NCI-H2081 treated with DMSO at 0.1 percent for 48 hours (cell line): ENCODE results near the gene SHISA3.
"Not testable (repeated sequence)": the region's sequence is repeated elsewhere in the genome, so short reads cannot be mapped to it uniquely, and the experiment has no call there.

Experiments used
- DNase-seq: peaks from one replicate; lab custom pipeline; 2025; lab: John Stamatoyannopoulos, UW

Gene SHISA3

DNA sequence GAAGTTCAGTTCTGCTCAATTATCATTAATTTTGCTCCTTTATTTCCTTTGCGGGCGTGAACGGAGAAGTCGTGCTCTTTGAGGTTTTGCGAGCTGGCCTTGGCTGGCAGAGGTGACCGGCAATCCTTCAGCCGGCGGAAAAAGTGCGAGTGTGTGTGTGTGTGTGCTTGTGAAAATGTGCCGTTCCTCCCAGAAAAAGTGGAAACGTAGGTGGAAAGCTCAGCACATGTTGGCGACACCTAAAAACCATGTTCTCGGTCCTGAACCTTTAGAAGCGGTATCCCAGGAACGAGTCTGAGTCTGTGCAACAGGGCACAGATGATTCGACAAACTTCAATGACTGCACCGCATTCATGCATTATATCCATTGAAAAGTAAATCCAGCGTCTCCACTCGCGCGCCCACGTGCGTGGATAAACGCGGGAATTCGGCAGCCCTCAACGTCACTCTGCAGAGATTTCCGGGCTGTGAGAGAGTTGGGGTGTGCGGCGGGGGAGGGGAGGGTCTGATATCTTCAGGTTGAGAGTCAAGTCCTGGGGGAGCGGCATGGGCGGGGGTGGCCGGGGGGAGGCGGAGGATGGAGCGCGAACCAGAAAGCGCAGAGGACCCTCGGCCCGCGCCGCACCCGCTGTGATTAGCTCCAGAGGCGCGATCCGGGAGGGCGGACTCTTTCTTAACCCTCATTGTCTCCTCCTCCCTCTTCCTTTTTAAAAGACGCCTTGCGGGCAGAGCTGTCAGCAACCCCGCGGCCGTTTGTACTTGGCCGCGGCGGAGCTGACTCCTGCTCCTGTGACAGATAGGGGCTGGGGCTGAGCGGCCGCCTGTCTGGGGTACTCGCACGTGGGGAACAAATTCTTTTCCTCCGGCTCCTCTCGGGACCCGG, at the start of gene SHISA3:
Gene SHISA3, plus strand, starts transcription at position 737 of the 883 bp plus-strand sequence. CDS start 569 bp downstream, outside the sequence.
- DNase-seq, result no peak

DNA sequence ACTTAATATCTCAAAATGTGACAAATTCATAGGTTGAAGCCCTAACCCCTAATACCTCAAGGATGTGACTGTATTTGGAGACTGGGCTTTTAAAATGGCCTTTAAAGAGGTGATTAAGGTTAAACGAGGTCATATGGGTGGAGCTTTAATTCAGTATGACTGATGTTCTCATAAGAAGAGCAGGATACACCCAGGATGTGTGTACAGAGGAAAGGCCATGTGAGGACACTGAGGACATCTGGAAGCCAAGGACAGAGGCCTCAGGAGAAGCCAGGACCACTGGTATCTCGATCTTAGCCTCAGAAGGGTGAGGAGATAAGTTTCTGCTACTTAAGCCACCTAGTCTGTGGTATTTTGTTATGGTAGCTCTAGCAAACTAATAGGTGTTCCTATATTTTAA, 49.0 kb upstream of the SHISA3 start:
- no peak for DNase-seq

DNA sequence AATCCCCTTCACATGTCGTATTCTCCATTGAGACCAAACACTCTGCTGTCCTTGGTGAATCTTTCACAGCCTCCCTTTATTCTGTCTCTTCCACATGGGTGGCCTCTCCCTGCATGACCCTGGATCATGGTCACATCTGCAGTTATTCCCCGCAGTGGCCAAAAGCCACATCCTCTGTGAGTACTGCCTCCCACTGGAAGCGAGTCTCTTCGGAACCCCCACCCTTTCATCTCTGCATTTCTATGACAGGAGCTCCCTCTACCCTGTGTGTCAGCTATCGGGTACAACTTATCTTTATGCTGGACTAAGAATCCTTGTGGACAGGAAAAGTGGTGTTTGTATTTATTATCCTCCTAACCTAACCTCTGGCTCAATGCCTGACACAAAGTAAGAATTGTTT, 48.6 kb upstream of the SHISA3 start:
- no peak for DNase-seq

DNA sequence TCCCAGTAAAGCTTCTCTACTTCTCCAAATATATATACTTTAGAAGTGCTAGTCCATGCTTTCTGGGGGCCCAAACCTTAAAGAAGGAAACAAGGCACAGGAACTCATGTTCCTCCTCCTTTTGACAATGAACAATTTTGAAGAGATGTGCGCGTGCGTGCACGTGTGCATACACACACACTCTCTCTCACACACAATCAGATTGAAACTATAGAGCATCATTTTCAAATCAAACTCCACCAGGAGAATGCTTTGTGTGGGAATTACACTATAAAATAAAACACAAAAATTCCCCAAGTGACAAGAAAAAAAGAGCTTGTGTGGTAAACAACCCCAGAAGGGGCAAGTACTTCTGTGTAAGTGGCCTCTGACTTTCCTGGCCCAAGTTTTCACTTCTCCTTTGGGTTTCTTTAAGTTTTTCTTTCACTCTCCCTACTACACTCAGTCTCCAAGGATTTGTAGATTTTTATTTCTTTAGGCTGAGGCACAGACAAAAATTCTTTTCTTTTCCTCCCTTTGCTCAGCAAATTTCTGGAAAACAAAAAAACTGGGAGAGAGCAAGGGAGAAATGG, 46.6 kb upstream of the SHISA3 start:
- no peak for DNase-seq

DNA sequence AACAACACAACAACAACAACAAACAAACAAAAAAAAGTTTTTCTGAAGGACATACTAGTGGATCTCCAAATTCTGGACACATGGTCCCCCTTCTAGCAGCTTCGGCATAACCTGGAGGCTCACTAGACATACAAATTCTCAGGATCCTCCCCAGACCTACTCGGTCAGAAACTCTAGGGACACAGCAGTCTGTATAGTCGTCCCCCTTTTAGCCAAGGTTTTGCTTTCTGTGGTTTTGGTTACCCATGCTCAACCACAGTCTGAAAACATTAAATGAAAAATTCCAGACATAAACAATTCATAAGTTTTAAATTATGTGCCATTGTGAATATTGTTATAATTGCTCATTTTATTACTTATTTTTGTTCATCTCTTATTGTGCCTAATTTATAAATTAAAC, 45.2 kb upstream of the SHISA3 start:
- no peak for DNase-seq

DNA sequence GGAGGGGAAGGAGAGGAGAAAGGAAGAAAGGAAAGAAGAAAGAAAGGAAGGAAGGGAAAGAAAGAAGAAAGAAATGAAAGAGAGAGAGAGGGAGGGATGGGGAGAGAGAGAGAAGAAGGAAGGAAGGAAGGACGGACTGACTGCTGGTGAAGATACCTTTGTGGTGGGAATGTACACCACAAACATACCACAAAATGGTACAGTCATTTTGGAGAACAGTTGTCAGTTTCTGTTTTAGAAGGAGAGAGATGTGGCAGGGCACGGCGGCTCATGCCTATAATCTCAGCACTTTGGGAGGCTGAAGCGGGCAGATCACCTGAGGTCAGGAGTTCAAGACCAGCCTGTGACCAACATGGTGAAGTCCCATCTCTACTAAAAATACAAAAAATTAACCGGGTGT, 40.0 kb upstream of the SHISA3 start:
- DNase-seq, result no peak

DNA sequence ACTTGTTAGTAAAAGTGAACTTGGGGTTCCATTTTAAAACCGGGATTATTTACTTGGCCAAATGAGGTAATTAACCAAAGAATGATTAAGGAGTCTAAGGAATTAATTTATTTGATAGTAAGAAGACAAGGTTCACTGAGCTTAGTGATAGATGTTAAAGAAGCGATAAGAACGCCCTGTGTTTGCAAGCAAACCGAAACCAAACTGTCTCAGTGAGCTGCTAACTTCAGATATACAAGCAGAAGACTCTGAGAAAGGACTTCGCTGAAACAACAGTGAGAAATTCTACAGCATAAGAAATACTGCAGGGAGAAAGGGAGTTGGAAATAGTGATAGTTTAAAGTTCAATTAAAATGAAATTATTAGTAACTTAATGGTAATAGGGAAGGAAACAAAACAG, 37.6 kb upstream of the SHISA3 start:
- DNase-seq, result no peak

DNA sequence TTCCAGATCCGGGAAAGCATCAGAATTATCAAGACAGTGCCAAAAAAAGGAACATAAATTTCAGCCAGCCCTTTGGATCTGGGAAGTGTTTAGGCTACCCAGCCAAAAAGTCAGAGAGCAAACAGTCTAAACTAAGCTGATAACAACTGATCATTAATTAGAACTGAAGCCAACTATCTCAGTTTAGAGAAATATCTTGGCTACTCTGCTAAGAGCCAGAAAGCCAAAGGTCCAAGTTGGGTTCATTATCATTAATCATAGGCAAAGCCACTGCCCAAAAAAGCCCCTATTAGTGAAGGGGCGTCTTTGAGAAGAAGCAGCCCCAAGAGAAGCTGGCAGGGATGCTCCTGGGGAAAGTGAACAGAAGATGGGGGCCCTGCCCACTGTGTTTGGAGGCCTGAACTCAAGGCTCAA, 37.0 kb upstream of the SHISA3 start:
- no peak for DNase-seq

DNA sequence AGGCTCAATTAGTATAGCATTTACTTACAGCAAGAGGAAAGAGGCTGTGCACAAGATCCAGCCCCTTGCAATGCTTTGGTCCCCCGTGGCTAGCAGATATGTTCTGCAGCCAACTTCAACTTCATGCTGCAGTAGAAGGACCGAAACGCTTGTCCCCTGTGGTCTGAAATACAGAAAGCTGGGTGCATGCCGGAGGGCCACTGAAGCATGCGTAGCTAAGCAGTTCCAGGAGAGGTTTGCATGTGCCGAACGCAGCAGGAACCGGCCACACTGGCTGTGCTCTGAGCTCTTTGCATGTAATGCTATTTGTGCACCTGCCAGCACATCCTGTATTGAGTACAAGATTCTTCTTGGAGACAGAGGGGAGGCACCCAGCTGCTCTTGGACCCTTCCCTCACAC, 35.8 kb upstream of the SHISA3 start:
- DNase-seq, result no peak

DNA sequence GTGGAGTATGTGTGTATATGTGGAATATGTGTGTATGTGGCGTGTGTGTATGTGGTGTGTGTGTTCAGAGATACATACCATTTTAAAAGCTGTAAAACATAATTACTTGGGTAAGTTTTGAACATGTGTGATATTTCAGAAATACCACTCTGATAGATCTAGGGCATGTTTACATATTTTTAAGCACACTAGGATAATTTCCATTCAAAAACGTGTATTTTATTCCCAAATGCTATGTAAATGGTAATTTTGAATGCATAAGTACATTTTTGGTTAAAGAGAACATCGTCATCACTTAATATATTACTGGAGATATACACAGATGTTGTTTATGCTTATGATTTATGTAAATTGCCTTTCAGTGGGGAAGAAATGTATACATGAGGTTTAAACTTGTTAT, 34.7 kb upstream of the SHISA3 start:
- DNase-seq, result no peak

DNA sequence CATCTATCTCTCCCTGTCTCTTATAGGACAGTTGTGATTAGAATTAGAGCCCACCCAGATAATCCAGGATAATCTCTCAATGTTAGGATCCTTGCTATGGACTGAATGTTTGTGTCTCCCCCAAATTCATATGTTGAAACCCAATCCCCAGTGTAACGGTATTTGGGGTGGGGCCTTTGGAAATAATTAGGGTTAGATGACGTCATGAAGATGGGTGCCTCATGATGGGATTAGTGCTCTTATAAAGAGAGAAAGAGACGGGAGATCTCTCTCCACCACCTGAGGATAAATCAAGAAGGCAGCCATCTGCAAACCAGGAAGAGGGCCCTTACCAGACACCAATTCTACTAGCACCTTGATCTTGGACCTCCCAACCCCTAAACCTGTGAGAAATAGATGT, 33.7 kb upstream of the SHISA3 start:
- DNase-seq, result no peak

DNA sequence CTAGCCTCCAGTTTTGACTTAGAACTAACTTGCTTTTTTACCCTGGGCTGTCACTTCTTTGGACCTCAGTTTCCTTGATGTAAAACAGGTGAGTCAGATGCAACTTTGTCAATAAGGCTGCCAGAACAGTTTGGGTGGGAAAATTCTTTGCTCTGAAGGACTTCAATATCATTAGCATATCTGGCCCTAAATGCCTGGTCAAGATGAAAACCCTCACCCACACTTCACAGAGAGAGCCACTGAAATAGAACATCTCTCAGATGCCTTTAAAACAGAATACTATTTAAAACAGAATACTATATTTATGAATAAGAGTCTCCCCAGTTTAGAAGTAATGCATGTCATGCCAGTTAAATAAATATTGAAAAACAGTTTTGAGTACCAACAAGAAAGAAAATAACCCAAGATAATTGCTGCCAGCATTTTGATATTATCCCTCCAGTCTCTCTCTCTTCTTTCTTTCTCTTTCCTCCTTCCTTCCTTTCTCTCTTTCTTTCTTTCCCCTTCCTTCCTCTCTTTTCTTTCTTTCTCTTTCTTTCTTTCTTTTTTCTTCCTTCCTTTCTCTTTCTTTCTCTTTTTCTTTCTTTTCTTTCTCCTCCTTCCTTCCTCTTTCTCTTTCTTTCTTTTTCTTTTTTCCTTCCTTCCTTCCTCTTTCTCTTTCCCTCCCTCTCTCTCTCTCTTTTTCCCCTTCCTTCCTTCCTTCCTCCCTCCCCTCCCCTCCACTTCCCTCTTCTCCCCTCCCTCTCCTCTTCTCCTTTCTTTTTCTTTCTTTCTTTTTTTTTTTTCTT, 32.8 kb upstream of the SHISA3 start:
- DNase-seq, result no peak

DNA sequence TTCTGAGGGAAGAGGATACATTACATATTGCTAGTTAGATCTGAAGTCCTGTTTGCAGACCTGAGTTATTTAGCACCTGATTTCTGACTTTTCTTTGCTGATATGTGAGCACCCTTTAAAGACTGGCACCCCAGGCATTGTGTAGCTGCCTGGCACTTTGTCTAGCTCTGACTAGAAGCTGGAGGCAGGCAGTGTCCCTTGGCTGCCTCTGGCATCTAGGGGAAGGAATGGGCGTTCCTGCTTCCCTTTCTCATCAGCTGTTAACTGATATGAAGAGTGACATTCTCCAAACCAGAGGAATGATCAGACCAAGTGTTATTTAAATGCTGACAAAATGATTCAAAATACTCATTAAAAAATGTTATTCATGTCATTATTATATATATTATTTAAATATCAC, 30.3 kb upstream of the SHISA3 start:
- no peak for DNase-seq

DNA sequence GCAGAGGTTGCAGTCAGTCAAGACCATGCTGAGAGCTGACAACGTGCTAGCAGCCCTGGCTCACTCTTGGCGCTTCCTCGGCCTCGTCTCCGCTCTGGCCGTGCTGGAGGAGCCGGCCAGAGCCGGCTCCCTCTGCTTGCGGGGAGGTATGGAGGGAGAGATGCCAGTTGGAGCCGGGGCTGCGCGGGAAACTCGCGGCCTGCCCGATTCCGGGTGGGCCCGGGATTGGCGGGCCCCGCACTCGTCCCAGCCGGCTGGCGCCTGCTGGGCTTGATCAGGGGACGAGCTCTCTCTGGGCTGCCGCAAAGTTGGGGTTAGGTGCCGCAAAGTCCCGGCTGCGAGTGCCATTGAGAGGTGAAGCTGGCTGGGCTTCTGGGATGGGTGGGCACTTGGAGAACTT, 27.8 kb upstream of the SHISA3 start:
- no peak for DNase-seq

DNA sequence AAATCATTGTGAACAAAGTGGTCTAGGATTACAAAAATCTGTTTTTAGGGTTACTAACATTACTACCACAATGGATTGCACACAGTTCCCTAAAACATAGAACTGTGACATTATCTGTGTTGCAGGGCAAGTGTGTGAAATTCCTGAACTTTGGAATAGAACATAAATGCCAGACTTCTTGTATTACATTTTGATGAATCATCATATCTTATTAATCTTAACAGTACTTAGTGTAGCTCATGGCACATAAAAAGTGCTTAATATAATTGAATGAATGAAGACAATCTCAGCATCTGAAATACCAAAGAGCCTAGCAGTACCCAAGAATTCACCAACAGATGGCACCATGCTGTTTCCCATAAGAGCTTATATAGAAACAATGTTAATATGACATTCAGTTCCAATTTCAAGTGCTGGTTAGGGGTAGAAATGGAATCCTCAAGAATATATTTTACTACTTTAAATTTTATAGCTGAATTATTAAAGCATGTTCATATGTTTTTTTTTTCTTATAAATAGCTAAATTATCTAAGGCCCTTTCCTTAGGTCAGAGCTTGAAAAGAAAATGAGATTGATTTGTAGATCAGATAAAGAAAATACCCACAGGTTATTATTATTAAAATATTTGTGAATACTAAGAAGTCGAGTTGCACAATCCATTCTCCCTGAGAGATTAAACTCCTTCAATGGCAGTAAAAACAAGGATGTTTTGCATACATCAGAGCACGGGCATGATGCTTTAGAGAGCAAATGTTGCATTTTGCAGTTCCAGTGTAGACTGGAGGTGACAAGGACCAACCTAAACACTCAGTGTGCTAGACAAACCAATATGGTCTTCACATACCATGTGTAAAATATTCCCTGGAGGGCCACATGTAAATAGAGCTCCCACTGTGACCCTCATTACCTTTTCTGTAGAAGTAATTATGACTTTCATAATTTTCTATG, 25.7 kb upstream of the SHISA3 start:
- no peak for DNase-seq

DNA sequence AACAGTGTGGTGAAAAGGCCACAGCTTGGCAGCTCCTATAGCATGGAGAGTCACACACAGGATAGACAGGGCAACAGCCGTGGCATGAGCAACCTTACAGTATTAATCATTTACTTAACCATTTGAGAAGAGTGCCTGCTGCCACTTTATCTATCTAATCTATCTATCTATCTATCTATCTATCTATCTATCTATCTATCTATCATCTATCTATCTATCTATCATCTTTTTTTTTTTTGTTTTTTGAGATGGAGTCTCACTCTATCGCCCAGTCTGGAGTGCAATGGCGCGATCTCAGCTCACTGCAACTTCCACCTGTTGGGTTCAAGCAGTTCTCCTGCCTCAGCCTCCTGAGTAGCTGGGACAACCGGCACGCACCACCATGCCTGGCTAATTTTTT, 25.0 kb upstream of the SHISA3 start:
- DNase-seq, result not testable (repeated sequence)

DNA sequence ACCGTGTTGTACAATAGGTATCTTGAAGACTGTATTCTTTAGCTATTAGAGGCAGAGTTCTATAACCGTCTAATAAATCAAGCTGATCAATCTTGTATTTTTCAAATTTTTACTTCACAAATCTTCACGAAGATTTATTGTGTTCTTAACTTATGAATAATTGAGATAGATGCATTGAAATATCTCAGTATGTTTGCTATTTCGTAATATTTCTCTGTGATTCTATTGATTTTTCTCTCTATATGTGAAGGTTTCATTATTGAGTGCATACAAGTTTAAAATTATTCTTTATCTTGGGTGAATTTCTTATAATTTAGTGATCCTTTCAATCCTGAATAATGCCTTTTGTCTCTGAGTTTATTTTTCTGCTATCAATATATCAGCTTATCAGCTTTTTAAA, 19.8 kb upstream of the SHISA3 start:
- DNase-seq, result no peak

DNA sequence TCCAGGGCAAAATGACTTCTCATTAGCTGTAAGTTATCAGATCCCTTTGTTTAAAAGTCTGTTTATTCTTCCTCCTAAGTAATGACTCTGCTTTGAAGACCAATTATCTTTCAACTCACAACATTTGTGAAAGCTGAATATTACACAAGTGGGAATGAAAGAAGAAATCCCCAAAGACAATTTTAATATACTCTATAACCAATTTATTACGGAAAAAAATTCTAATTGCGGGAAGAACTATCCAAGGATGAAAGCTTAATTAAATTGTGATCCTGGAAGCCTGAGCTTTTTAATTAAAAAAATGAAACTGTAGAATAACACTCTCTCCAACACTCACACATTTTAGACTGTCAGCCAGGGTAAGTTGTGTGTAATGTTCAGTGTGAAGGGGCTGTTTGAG, 15.6 kb upstream of the SHISA3 start:
- DNase-seq, result no peak

DNA sequence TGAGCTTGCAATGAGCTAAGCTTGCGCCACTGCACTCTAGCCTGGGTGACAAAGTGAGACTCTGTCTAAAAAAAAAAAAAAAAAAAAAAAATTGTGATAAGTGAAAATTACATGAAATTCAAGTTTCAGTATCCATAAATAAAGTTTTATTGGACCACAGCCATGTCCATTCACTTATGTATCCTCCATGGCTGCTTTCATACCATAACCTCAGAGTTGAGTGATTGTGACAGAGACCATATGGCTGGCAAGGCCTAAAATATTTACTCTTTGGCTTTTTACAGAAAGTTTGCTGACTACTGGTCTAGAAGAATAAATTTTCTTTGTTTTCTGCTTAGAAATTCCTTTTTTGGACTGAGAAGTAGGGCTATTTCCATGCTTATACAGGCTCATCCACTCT, 11.8 kb upstream of the SHISA3 start:
- no peak for DNase-seq

DNA sequence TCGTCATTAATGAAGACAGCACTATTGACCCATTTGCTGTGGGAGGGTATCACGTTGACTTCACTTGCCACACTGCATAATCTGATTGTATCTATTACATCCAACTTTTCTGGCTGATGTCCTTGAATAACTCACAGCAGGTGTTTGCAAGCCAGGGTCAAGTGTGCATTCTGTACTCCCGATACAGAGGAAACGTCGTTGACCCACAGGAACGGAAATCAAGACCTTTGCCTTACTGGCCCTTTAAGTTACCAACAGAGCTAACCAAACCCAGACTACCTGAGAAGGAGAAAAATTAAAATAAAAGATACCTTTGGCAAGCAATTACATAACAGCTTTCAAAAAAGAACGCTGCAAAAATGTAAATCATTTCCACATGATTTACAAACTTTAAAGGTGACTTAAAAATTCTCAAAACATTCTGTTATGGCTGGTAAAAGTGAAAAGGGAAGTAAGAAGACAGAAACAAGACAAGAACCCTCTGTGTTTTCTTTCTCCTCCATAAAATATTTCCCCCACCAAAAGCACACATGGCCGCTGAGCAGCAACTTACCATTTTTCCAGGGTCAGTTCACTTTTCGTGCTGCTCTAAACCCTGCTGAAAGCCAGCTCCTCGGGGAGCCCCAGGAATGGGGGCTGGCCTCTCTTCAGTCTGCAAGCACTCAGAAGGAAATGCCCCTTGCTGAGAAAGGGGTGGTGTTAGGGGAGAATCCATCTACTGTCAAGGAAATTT, 6.5 kb upstream of the SHISA3 start:
- DNase-seq, result no peak

DNA sequence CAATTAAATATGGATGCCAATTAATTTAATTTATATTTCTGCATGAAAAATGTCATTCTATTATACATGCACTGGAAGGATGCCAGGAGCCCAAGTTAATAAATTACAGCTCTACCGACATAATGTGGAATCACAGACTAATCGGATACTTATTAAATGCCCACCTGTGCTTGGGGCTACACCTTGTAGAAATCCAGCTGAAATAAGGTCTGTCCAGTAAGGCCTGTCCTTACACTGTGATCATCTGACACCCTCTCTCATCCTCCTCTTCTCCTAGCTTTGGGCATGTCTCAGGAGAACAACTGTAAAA, 6.0 kb upstream of the SHISA3 start:
- DNase-seq, result no peak
